Measurements from ENCODE around the gene YKT6.

DNA sequence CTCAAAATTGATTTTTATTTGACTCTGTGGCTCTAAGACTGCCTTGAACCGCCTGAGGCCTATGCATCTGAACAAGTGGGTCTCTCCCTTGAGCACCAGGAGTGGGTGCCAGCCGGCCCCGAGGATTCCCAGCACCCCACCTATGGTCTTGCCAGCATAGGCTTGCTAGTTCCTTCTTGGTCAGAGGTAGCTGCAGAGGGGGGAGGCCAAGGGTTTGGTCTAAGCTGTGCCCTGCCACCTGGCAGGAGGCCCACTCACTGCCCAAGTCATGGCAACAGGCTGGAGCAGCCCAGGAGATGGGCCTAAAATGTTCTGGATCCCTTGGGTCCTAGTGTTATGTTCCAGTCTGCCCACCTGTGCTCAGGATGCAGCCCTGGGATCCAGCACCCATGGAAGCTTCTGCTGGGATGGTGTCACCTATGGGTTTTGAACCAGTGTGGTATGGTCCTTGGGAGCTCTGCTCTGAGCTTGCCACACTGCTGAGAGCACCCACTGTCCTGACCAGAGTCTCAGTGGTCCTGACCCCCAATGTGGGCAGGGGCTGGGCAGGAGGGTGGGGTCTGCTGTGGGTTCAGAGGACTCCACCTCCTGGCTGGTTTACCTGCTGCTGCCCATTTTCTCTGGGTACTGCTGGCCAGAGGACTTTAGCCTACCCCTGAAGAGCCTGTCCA lies 12.6 kb downstream of the YKT6 start:
- TF ChIP-seq, protein P1, sequence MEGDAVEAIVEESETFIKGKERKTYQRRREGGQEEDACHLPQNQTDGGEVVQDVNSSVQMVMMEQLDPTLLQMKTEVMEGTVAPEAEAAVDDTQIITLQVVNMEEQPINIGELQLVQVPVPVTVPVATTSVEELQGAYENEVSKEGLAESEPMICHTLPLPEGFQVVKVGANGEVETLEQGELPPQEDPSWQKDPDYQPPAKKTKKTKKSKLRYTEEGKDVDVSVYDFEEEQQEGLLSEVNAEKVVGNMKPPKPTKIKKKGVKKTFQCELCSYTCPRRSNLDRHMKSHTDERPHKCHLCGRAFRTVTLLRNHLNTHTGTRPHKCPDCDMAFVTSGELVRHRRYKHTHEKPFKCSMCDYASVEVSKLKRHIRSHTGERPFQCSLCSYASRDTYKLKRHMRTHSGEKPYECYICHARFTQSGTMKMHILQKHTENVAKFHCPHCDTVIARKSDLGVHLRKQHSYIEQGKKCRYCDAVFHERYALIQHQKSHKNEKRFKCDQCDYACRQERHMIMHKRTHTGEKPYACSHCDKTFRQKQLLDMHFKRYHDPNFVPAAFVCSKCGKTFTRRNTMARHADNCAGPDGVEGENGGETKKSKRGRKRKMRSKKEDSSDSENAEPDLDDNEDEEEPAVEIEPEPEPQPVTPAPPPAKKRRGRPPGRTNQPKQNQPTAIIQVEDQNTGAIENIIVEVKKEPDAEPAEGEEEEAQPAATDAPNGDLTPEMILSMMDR (IDR thresholded peaks at IDR 0.05; ENCODE audit: low read depth, low read length): no peak
- no peak for TF ChIP-seq EZH2phosphoT487 (IDR thresholded peaks at IDR 0.05; ENCODE audit: low read depth)
